BLaER1 treated with 17β-estradiol and CSF1 and Interleukin-3, amounts not matched to agents 10 nM and 100 nM (cell line): ENCODE data around the gene RNF166.

ENCODE experiments used
- H3K27ac ChIP-seq, 11 experiments: shearing (Covaris generic); formaldehyde crosslinking; 2 replicates each; pipeline ENCODE4 v1.8.1; 2022
- H3K27me3 ChIP-seq, 11 experiments: shearing (Covaris generic); formaldehyde crosslinking; 2 replicates each; pipeline ENCODE4 v1.8.1; 2022
- H3K36me3 ChIP-seq, 11 experiments: shearing (Covaris generic); formaldehyde crosslinking; 2 replicates each; pipeline ENCODE4 v1.8.1; 2022
- H3K4me1 ChIP-seq, 10 experiments: shearing (Covaris generic); formaldehyde crosslinking; 2 replicates each; pipeline ENCODE4 v1.8.1; 2022
- H3K4me2 ChIP-seq, 11 experiments: shearing (Covaris generic); formaldehyde crosslinking; 2 replicates each; pipeline ENCODE4 v1.8.1; 2022
- H3K4me3 ChIP-seq, 10 experiments: shearing (Covaris generic); formaldehyde crosslinking; 2 replicates each; pipeline ENCODE4 v1.8.1; 2022
- H3K9ac ChIP-seq, 11 experiments: shearing (Covaris generic); formaldehyde crosslinking; 2 replicates each; pipeline ENCODE4 v1.8.1; 2022
- H3K9me3 ChIP-seq, 11 experiments: shearing (Covaris generic); formaldehyde crosslinking; replicated peaks in 1 of 11; 2 replicates each; pipeline ENCODE4 v1.8.1; 2022
- H4K20me1 ChIP-seq, 11 experiments: shearing (Covaris generic); formaldehyde crosslinking; 2 replicates each; pipeline ENCODE4 v1.8.1; 2022
- Cebpa-rat ChIP-seq, 11 experiments: shearing (Covaris generic); IDR thresholded peaks; 2 replicates each; pipeline ENCODE4 v1.8.1; 2022

Gene RNF166

DNA sequence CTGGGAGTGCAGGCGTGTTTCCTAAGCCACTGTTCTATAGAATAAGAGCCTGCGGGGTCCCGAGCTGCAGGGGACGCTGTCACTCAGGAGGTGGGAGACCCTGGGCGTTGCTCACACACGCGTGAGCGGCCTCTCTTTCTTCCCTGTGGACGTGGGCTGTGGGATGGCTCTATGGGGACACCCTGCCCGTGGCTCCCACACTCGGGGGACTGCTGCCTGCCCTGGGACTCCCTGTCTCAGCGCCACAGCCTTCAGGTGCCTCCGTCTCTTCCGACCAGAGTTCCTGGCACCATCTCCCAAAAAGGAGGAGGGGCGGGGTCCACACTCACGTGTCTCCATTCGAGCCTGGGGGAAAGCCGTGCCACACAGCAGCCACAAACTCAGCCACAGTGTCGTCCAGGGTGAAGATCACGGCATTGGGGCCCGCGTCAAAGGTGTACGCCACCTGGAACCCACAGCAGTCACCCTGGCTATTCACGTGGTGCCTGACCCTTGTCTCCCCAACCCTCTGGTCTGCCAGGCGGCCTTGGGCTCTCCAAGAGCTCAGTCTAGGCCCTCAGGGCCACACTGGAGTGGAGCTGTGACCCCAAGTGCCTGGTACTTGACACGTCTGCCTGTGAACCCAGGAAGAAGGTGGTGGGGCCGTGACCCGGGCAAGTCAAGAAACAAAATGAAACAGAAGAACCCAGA lies 51.7 kb downstream of the RNF166 start:
- Histone ChIP-seq H4K20me1 (peaks cover 10 to 54% (median 18%) of the 10 kb centered on the region in 11 experiments), H3K4me1 (peaks cover 51 to 90% (median 80%) of the 10 kb centered on the region in 10 experiments), H3K9ac (peak overlapping the region in 1 of 11 experiments; percentile 37; a peak in 2 of 22 replicates), H3K36me3 (peaks cover 11 to 55% (median 21%) of the 10 kb centered on the region in 11 experiments; a peak in 21 of 22 replicates), H3K4me2 (peak overlapping the region in 9 of 11 experiments; percentile 3 to 100 (median 90); a peak in 11 of 22 replicates), H3K27ac (peak overlapping the region in 1 of 11 experiments; percentile 97; a peak in 1 of 22 replicates), H3K4me3 (no peak overlapping the region), H3K9me3 (no peaks in the 10 kb centered on the region), H3K27me3 (no peaks in the 10 kb centered on the region)
- no peak for TF ChIP-seq Cebpa-rat (IDR thresholded peaks at IDR 0.05)

DNA sequence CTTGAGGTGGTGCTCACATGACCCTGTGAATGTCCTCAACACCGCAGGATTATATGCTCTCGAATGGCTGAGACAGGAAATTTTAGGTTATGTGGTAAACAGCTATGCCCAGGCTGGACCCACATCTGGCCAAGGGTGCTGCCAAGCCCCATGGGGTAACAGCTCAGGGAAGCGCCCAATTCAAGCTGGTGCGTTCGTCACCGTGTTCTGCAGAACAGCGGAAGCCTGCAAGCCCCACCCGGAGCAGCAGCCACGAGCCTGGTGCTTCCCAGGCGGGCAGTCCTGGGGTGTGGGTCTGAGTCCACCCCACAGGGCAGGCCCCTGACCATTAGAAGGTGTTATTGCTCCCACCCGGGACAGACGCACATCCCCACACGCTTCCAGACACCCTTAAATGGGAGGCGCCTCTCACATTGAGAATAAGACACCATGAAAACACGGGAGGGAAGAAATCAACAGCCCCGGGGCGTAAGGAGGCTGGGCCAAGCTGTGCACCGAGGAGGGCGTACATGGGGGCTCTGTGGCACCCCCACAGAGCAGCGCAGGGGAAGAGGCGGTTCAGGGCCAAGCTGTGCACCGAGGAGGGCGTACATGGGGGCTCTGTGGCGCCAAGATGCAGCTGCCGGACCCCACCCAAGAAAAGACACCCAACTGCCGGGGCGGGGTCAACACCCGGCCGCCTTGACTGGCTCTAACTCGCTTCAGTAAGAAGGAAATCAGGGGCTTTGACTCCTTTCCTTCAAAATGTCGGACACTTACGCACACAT lies 52.4 kb downstream of the RNF166 start:
- Histone ChIP-seq H3K27ac (peak overlapping the region in 3 of 11 experiments; percentile 97 to 99 (median 97); a peak in 2 of 22 replicates), H3K4me3 (no peak overlapping the region), H3K9me3 (no peaks in the 10 kb centered on the region), H4K20me1 (peaks cover 17 to 54% (median 20%) of the 10 kb centered on the region in 11 experiments), H3K27me3 (no peaks in the 10 kb centered on the region), H3K36me3 (peaks cover 11 to 63% (median 26%) of the 10 kb centered on the region in 11 experiments; a peak in 21 of 22 replicates), H3K4me2 (peak overlapping the region in 9 of 11 experiments; percentile 15 to 100 (median 99); a peak in 11 of 22 replicates), H3K9ac (peak overlapping the region in 2 of 11 experiments; percentile 96 to 97; a peak in 3 of 22 replicates), H3K4me1 (peaks cover 58 to 90% (median 82%) of the 10 kb centered on the region in 10 experiments)
- TF ChIP-seq Cebpa-rat (IDR thresholded peaks at IDR 0.05): no peak

GRCh38 chr16:88653101-88653500 lies 53.1 kb downstream of the RNF166 start:
- H3K4me1 ChIP-seq: peaks cover 62 to 92% (median 85%) of the 10 kb centered on the region in 10 experiments
- TF ChIP-seq Cebpa-rat (IDR thresholded peaks at IDR 0.05): no peak
- H3K9ac ChIP-seq: peak overlapping the region in 3 of 11 experiments; percentile 96 to 98 (median 97); a peak in 4 of 22 replicates
- peaks cover 24 to 57% (median 27%) of the 10 kb centered on the region in 11 experiments for H4K20me1 ChIP-seq
- no peak overlapping the region for H3K4me3 ChIP-seq
- H3K9me3 ChIP-seq: no peaks in the 10 kb centered on the region
- no peaks in the 10 kb centered on the region for H3K27me3 ChIP-seq
- H3K27ac ChIP-seq: peak overlapping the region in 6 of 11 experiments; percentile 97 to 99 (median 98); a peak in 9 of 22 replicates
- H3K36me3 ChIP-seq: peaks cover 11 to 63% (median 28%) of the 10 kb centered on the region in 11 experiments; a peak in 21 of 22 replicates
- H3K4me2 ChIP-seq: peak overlapping the region in 10 of 11 experiments; percentile 88 to 100 (median 100); a peak in 18 of 22 replicates

- H3K27ac ChIP-seq: peak overlapping the region in 9 of 11 experiments; percentile 88 to 99 (median 97); a peak in 16 of 22 replicates
- peaks cover 11 to 65% (median 28%) of the 10 kb centered on the region in 11 experiments; a peak in 21 of 22 replicates for H3K36me3 ChIP-seq
- H4K20me1 ChIP-seq: peaks cover 27 to 57% (median 31%) of the 10 kb centered on the region in 11 experiments
- TF ChIP-seq Cebpa-rat (IDR thresholded peaks at IDR 0.05): no peak
- peak overlapping the region in 1 of 10 experiments; percentile 94; a peak in 1 of 20 replicates for H3K4me3 ChIP-seq
- H3K27me3 ChIP-seq: no peaks in the 10 kb centered on the region
- no peaks in the 10 kb centered on the region for H3K9me3 ChIP-seq
- H3K9ac ChIP-seq: peak overlapping the region in 9 of 11 experiments; percentile 87 to 99 (median 96); a peak in 13 of 22 replicates
- peak overlapping the region; percentile 88 to 100 (median 99); a peak in 21 of 22 replicates for H3K4me2 ChIP-seq
- peaks cover 62 to 92% (median 85%) of the 10 kb centered on the region in 10 experiments for H3K4me1 ChIP-seq
Measured at GRCh38 chr16:88652762-88653063, 53.5 kb downstream of the RNF166 start.

GRCh38 chr16:88651989-88652761 lies 54.0 kb downstream of the RNF166 start:
- TF ChIP-seq Cebpa-rat (IDR thresholded peaks at IDR 0.05): no peak
- Histone ChIP-seq H3K9ac (peak overlapping the region; percentile 70 to 99 (median 96); a peak in 21 of 22 replicates), H3K4me2 (peak overlapping the region; percentile 88 to 100 (median 99)), H3K4me1 (peaks cover 62 to 92% (median 85%) of the 10 kb centered on the region in 10 experiments), H4K20me1 (peaks cover 32 to 57% (median 36%) of the 10 kb centered on the region in 11 experiments), H3K36me3 (peaks cover 11 to 70% (median 31%) of the 10 kb centered on the region in 11 experiments; a peak in 21 of 22 replicates), H3K9me3 (no peaks in the 10 kb centered on the region), H3K4me3 (peak overlapping the region in 9 of 10 experiments; percentile 83 to 99 (median 94); a peak in 17 of 20 replicates), H3K27me3 (no peaks in the 10 kb centered on the region), H3K27ac (peak overlapping the region; percentile 60 to 99 (median 97))

DNA sequence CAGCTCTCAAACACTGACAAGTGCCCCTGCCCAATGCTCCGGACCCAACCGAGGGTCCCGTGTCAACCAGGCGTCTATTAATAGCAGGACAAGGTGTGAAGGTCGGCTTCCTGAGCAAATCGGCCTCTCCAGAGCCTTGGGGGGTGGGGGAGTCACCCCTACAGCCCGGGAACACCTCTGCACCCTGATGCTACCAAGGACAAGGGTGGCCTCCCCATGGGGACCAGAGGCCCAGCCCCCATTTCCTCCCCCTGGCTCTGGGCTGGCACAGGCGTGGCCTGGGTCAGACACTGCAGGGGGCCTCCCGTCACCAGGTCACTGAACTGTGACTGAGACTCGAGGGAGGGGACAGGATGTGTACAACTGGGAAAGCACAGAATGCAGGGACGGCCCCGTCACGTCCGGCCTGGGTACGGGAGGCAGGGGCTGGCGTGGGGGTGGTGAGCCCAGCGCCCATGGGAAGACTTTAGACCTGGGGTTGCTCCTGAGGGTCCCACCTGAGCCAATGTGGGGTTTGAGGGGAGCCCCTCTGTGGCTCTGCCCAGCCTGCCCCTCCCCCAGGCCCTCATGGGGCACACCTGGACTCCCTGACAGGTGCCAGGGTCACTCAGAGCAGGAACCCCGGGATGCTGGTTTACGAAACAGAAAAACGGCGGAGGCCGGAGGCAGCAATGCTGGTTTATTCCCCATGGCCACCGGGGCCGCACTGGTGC lies 54.8 kb downstream of the RNF166 start:
- H3K27me3 ChIP-seq: no peaks in the 10 kb centered on the region
- TF ChIP-seq Cebpa-rat (IDR thresholded peaks at IDR 0.05): no peak
- H3K4me1 ChIP-seq: peaks cover 62 to 92% (median 85%) of the 10 kb centered on the region in 10 experiments
- H3K36me3 ChIP-seq: peaks cover 18 to 72% (median 38%) of the 10 kb centered on the region in 11 experiments
- H3K9ac ChIP-seq: peak overlapping the region; percentile 70 to 99 (median 96)
- H4K20me1 ChIP-seq: peaks cover 40 to 57% (median 43%) of the 10 kb centered on the region in 11 experiments
- H3K9me3 ChIP-seq: no peaks in the 10 kb centered on the region
- H3K4me2 ChIP-seq: peak overlapping the region; percentile 88 to 100 (median 99)
- H3K4me3 ChIP-seq: peak overlapping the region; percentile 83 to 99 (median 94)
- peak overlapping the region; percentile 60 to 99 (median 97) for H3K27ac ChIP-seq

DNA sequence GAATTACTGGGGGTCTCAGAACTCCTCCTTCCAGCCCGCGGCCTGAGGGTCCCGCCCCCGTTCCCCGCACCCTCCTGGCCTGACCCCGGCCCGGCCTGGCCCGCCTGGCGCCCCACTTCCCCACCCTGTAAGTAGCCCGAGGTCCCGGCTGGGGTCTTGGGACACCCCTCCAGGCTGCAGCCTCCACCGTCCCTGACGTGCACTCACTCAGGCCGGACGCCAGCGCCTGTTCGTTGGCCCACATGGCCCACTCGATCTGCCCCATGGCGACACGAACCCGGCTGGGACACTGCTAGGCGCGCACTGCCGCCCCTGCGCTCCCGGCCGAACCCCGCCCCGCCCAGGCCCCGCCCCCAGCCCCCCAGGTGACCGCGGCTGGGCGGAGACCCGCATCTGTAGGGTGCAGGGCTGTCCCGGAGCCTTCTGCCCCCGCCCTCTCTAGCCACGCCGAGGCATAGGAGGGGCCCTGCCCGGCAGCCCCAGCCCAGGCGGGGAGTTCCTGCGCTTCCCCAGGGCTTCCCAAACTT lies 55.4 kb downstream of the RNF166 start, which contains the start of gene CYBA:
Gene CYBA, minus strand, starts transcription at position 305 of the 527 bp plus-strand sequence. Its CDS starts 40 bp downstream, at position 265.
- peak within 1 kb of the TSS; percentile 92 to 100 (median 100) for H3K4me2 ChIP-seq
- H3K9me3 ChIP-seq: no peaks in the 10 kb centered on the region
- peak within 1 kb of the TSS; percentile 85 to 99 (median 96) for H3K9ac ChIP-seq
- peak within 1 kb of the TSS; percentile 83 to 99 (median 94) for H3K4me3 ChIP-seq
- H4K20me1 ChIP-seq: peaks cover 46 to 58% (median 50%) of the 10 kb centered on the region in 11 experiments
- peaks cover 24 to 73% (median 44%) of the 10 kb centered on the region in 11 experiments for H3K36me3 ChIP-seq
- H3K4me1 ChIP-seq: peaks cover 62 to 92% (median 85%) of the 10 kb centered on the region in 10 experiments
- no peak for TF ChIP-seq Cebpa-rat (IDR thresholded peaks at IDR 0.05)
- H3K27ac ChIP-seq: peak within 1 kb of the TSS; percentile 65 to 99 (median 97)
- H3K27me3 ChIP-seq: no peaks in the 10 kb centered on the region
